ENCODE data around the gene BRF1. TPM values are rescaled to one million over a fixed set of nuclear protein-coding genes. Genes with fewer than 3 reads are reported as not detected.

BRF1 gene
- total RNA-seq, 1 donor from 2014 or later, result 60.7 TPM

DNA sequence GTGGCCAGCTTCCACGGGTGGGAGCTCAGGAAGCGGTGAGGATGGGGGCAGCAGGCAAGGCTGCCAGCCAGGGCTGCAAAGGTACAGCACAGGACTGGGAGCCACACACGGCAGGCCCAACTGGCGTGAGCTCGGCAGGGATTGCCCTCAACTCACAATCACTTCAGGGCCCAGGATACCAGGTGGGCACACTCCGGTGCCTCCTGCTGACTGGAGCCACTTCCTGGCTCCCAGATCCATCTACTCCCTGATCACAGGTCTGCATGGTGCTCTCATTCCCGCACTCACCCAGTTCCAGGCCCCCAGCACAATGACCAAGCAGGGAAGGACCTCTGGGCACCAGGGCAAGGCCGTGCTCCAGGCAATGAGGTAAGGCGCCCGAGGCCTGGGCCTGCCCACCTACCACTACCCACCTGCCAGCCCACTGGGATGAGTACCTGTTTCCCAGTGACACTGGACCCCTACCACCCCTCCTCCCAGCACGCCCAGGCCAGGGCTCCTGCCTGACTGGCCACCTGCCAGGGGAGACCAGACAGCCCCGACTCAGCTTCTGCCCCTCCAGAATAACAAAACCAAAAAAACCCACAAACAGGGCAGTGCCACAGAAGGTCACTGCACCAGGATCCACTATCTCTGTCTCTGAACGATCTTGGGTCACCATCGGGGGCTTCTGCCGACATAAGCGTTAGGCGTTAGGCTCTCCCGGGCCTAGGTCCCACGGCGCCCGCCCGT, 134.1 kb downstream of the BRF1 start:
- DNase-seq (ENCODE audit: low spot score in 2 of 2), result no peak
- no peak for FAIRE-seq

DNA sequence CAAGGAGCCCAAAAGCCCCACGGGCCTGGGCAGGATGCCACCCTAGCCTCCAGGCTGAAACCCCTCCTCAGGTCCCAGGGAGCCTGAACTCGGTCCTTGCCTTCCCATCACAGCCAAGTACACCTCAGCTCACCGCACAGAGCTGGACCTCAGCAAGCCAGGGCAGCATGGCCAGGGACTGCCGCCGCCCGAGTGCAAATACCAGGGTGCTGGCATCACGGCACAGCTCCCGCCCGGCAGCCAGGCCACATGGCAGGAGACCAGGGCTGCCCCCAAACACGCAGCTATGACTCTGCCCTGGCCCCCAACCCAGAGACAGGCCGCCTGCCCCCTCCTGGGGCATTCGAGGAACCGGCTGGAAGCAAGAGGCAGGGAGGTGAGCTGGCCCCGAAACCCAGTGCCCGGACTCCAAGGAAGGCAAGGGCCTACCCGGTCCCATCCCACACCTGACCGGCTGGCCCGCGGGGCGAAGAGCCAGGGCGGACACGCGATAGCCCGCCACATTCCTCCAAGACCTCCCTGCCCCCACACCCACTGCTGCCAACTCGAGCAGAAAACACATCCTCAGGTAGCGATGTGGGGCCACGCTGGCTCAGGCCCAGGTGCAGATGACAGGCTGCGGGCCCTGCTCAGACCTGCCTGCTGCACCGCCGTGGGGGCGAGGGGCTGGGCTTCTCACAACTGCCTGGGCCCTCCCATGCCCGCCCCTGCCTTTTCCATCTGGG, 134.9 kb downstream of the BRF1 start:
- no peak for FAIRE-seq
- DNase-seq (ENCODE audit: low spot score in 2 of 2), result no peak

DNA sequence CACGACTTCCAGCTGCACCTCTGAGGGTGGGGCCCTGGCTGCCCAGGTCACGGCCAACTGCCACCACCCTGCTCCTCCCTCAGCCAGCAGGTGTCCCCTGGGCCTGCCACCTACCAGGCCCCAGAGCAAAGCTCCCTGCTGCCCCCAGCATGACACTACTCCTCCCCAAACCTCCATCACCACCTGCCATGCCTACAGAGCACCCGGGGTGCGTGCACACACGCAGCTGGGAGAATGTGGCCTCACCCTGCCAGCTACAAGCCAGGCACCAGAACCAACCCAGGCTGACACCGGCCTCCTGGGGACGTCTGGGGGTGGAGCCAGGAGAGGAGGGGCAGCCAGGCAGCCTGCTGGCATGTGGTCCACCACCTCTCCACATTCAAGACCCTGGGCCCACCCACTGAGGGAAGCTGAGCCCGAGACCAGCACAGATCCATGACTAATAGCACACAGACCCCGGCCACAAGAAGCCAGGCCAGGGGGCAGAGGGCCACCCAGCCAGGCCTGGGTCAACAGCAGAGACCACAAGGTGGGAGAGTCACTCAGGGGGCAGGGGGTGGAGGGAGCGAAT, 135.6 kb downstream of the BRF1 start:
- DNase-seq (ENCODE audit: low spot score in 2 of 2) (no peak), FAIRE-seq (no peak)

DNA sequence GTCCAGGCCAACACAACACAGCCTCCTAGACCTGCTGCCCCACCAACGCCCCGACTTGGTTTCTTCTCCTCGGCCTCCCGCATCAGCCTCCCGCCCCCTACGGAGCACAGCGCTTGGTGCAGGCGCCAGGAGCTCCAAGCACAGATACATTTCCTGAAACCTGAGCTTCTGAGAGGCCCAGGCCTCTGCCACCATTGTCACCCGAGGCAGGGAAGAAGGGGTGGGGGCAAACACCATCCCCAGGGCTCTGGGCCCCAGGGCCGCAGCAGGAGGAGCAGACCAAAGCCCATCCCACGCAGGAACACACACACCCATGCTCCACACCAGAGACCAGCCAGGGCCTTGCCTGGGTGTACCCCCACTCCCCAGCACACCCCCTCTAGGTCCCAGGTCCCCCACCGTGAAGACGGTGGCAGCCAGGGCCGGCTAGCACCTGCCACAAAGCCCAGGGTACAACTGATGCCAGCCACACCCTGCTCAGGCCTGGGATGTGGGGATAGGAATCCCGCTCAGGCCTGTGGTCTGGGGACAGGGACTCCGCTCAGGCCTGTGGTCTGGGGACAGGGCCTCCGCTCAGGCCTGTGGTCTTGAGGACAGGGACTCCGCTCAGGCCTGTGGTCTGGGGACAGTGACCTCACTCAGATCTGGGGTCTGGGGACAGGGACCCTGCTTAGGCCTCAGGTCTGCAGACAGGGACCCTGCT, 137.6 kb downstream of the BRF1 start:
- no peak for DNase-seq (ENCODE audit: low spot score in 2 of 2)
- FAIRE-seq, result no peak

DNA sequence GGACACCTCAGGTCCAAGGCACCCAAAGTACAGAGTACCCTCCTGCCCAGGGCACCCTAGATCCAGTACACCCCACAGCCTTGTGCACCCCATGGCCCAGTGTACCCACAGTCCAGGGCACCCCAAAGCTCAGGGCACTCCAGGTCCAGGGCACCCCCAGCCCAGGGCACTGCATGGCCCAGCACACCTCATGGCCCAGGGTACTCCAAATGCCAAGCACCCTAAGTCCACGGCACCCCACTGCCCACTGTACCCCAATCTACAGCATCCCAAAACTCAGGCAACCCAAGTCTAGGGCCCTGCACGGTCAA, 138.2 kb downstream of the BRF1 start:
- FAIRE-seq, result no peak
- no peak for DNase-seq (ENCODE audit: low spot score in 2 of 2)

DNA sequence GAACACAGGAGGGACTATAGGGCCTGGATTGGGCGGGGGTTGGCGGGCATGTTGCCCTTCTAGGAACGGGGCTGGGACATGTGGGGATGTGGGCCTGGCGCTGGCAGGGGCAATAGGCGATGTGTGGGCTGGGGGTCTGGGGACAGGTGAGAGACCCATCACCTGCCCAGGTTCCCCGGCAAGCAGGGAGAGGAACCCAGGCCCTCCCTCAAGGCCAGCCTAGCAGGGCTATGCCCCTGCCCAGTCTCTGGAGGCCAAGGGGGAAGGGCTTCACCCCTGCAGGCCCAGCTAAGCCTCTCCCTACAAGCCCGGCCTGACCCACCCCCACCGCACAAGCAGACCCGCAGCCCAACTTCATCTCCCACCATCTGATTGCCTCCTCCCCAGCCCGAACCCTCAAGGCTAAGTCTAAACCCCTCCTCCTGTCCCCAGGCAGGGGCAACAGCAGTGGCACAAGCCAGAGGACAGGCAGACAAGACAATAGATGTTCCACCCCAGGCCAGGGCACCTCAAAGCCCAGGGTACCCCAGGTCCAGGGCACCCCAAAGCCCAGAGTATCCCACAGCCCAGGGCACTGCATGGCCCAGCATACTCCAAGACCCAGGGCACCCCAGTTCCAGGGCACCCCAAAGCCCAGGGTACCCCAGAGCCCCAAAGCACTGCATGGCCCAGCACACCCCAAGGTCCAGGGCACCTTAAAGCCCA, 138.7 kb downstream of the BRF1 start:
- DNase-seq (ENCODE audit: low spot score in 2 of 2) (no peak), FAIRE-seq (no peak)

DNA sequence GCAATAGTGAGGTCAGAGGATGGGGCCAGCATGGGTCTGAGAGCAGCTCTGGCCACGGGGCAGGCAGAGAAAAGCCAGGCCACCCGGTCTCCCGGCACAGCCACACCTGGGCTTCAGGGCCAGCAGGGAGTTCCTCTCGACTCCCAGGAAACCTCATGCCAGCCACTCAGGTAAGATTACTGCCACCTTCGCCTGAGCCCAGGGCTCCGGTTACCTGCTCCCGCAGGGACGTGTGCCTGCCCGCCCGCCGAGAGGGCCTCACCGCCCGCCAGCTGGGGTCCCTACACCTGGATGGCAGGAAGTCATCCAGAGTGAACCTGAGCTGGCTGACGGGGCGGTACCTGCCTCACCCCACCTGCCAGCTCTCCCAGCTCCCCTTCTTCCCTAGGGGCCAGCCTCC, 139.5 kb downstream of the BRF1 start:
- FAIRE-seq (no peak), DNase-seq (ENCODE audit: low spot score in 2 of 2) (no peak)

DNA sequence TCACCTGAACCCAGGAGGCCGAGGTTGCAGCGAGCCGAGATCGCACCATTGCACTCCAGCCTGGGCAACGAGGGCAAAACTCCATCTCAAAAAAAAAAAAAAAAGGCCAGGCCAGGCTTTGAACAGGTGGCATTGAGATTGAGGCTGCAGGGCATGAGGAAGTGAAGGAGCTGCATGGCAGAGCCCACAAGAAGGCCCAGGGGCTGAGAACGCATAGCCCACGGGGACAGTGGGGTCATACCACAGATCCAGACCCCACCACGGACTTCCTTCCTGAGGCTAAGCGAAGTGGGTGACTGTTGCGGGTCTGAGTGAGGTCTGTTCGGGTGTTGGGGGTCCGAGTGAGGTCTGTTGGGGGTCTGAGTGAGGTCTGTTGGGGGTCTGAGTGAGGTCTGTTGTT, 140.0 kb downstream of the BRF1 start:
- FAIRE-seq, result no peak
- no peak for DNase-seq (ENCODE audit: low spot score in 2 of 2)

DNA sequence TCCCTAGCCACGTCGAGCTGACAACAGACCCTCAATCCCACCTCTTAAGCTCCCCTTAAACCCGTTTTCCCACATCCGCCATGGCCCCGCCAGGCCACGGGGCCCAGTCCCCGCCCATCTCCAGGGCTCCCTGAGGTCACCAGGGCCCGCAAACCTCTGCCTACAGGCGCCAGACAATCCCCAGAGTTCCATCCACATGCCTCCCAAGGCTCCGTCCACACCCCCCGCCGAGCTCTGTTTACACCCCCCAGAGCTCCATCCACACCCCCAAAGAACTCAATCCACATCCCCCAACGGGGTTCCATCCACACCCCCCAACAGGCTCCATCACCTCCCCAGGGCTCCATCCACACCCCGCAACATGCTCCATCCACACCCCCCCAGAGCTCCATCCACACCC, 141.5 kb downstream of the BRF1 start:
- no peak for DNase-seq (ENCODE audit: low spot score in 2 of 2)
- no peak for FAIRE-seq

Other genes with a start within 250 kb of the BRF1 start
- 1.2 TPM for gene GPR132, start 235.6 kb downstream of the BRF1 start, total RNA-seq
- gene JAG2, start 132.2 kb downstream of the BRF1 start, total RNA-seq, result 21.2 TPM
- gene NUDT14, start 119.7 kb downstream of the BRF1 start, total RNA-seq, result 32.6 TPM
- gene BTBD6, start 52.5 kb downstream of the BRF1 start, total RNA-seq, result 52.2 TPM
- 73.0 TPM for gene PACS2, start 13.7 kb upstream of the BRF1 start, total RNA-seq
- gene TEX22, start 97.5 kb upstream of the BRF1 start, total RNA-seq, result 0.41 TPM
- gene MTA1, start 118.8 kb upstream of the BRF1 start, total RNA-seq, result 42.0 TPM
- 88.0 TPM for gene CRIP2, start 173.8 kb upstream of the BRF1 start, total RNA-seq
- gene CRIP1, start 185.9 kb upstream of the BRF1 start, total RNA-seq, result not detected
- 5.7 TPM for gene TEDC1, start 190.2 kb upstream of the BRF1 start, total RNA-seq
- 24.5 TPM for gene TMEM121, start 225.6 kb upstream of the BRF1 start, total RNA-seq